Transverse colon (tissue), 4 donors: ENCODE measurements around the gene ZNF83.

Experiments used
- CTCF ChIP-seq, 5 experiments: fragments of 200-600 bp in 3 of 5; fragments of 450-650 bp in 2 of 5; sonication (generic) in 3 of 5; IDR thresholded peaks; 1 replicate in 2 of 5; 2 replicates in 3 of 5; pipeline ENCODE4 v1.5.1; 2016 to 2017; ENCODE audit warnings: antibody characterized with exemption in 5 of 5, inconsistent platforms in 3 of 5, mild to moderate bottlenecking in 2 of 5, moderate library complexity in 1 of 5
- EP300 ChIP-seq: sonication (generic); formaldehyde crosslinking; IDR thresholded peaks from one replicate; pipeline ENCODE4 v1.6.1; 2017; ENCODE audit warnings: antibody characterized with exemption, low read depth
- POLR2A ChIP-seq: fragments of 450-650 bp; IDR thresholded peaks from one replicate; pipeline ENCODE4 v1.6.1; 2016; ENCODE audit warnings: antibody characterized with exemption, mild to moderate bottlenecking, moderate library complexity
- POLR2AphosphoS5 ChIP-seq, 3 donors: sonication (generic); formaldehyde crosslinking; IDR thresholded peaks; one replicate each; pipeline ENCODE4 v1.6.1; 2016; ENCODE audit warnings: antibody characterized with exemption in 3 of 3

- TF ChIP-seq POLR2AphosphoS5 (IDR thresholded peaks at IDR 0.05) = no peak
- TF ChIP-seq CTCF (IDR thresholded peaks at IDR 0.05) = no peak
- no peak for TF ChIP-seq EP300
- TF ChIP-seq POLR2A = no peak
These were observed 72.0 kb downstream of the ZNF83 start for GRCh38 chr19:52566121-52566520.
